HG02870 (cell line): Measurements from ENCODE around the gene CNOT4.

ENCODE experiments used
- ATAC-seq: cut with Tn5 transposase; IDR thresholded peaks from one replicate; pipeline ENCODE4 v1.9.1; 2021; ENCODE audit warnings: mild to moderate bottlenecking, moderate library complexity; ENCODE audit not compliant: unreplicated experiment

CNOT4 gene

GRCh38 chr7:135509839-135510591 lies at the start of gene CNOT4:
CNOT4 (minus strand) TSS chr7:135510102; CDS start chr7:135438331, 71,771 bp downstream.
- ATAC-seq = peak; percentile 91

GRCh38 chr7:135558881-135559280 lies 49.0 kb upstream of the CNOT4 start:
- no peak for ATAC-seq

GRCh38 chr7:135558337-135558767 lies 48.5 kb upstream of the CNOT4 start:
- peak; percentile 56 for ATAC-seq

- ATAC-seq = peak; percentile 46
Measured at GRCh38 chr7:135557455-135558336, 47.8 kb upstream of the CNOT4 start, which contains the start of gene NUP205. NUP205 (plus strand) TSS chr7:135557917; CDS start chr7:135557945, 28 bp downstream.

- ATAC-seq = no peak
Measured at GRCh38 chr7:135553346-135553745, 43.4 kb upstream of the CNOT4 start.

GRCh38 chr7:135552148-135552547 lies 42.2 kb upstream of the CNOT4 start:
- no peak for ATAC-seq

- no peak for ATAC-seq
Measured at GRCh38 chr7:135550196-135550595, 40.3 kb upstream of the CNOT4 start.

GRCh38 chr7:135541029-135541428 lies 31.1 kb upstream of the CNOT4 start:
- ATAC-seq = no peak

- no peak for ATAC-seq
Measured at GRCh38 chr7:135539629-135540028, 29.7 kb upstream of the CNOT4 start.

GRCh38 chr7:135538376-135538775 lies 28.5 kb upstream of the CNOT4 start:
- ATAC-seq = no peak

GRCh38 chr7:135537905-135538304 lies 28.0 kb upstream of the CNOT4 start:
- no peak for ATAC-seq

GRCh38 chr7:135537453-135537852 lies 27.6 kb upstream of the CNOT4 start:
- ATAC-seq = no peak

GRCh38 chr7:135536150-135536549 lies 26.2 kb upstream of the CNOT4 start:
- ATAC-seq = no peak

- ATAC-seq = no peak
Measured at GRCh38 chr7:135527025-135527424, 17.1 kb upstream of the CNOT4 start.

GRCh38 chr7:135525426-135525825 lies 15.5 kb upstream of the CNOT4 start:
- no peak for ATAC-seq

GRCh38 chr7:135523146-135523545 lies 13.2 kb upstream of the CNOT4 start:
- ATAC-seq = no peak

- no peak for ATAC-seq
Measured at GRCh38 chr7:135522509-135522908, 12.6 kb upstream of the CNOT4 start.

GRCh38 chr7:135519871-135520270 lies 10.0 kb upstream of the CNOT4 start:
- no peak for ATAC-seq

GRCh38 chr7:135519233-135519688 lies 9.4 kb upstream of the CNOT4 start:
- ATAC-seq = no peak

GRCh38 chr7:135518748-135519147 lies 8.8 kb upstream of the CNOT4 start:
- no peak for ATAC-seq

GRCh38 chr7:135517060-135517459 lies 7.2 kb upstream of the CNOT4 start:
- ATAC-seq = no peak

- ATAC-seq = no peak
Measured at GRCh38 chr7:135514856-135515255, 5.0 kb upstream of the CNOT4 start.
